Activated CD8-positive, alpha-beta T cell treated with anti-CD3 and anti-CD28 coated beads for 36 hours (primary cell): ENCODE results near the gene MRNIP. TPM values are rescaled to one million over a fixed set of nuclear protein-coding genes. Genes with fewer than 3 reads are reported as not detected.

ENCODE experiments used
- ATAC-seq: fragments of 200-7000 bp; cut with Tn5 transposase; one replicate; pipeline ENCODE4 v1.10.0; 2021; ENCODE audit warnings: mild to moderate bottlenecking, moderate library complexity
- CTCF ChIA-PET: fragments of 350-600 bp; sonication (Branson Sonifier 250); formaldehyde crosslinking; loops from one replicate; lab custom pipeline; 2021; ENCODE audit warnings: antibody characterized with exemption; lab: Charles Lee
- POLR2A ChIA-PET: fragments of 350-600 bp; sonication (Branson Sonifier 250); formaldehyde crosslinking; loops from one replicate; lab custom pipeline; 2021; ENCODE audit warnings: antibody characterized with exemption; lab: Charles Lee
- DNase-seq: peaks from one replicate; pipeline ENCODE4 v3.0.0-alpha.2; 2020
- H3K27ac Mint-ChIP-seq: one replicate; pipeline ENCODE4 v1.8.0; 2021; ENCODE audit warnings: mild to moderate bottlenecking, mixed read lengths
- H3K27me3 Mint-ChIP-seq: one replicate; pipeline ENCODE4 v1.8.0; 2021; ENCODE audit warnings: mixed read lengths
- H3K36me3 Mint-ChIP-seq: one replicate; pipeline ENCODE4 v1.8.0; 2021; ENCODE audit warnings: low read depth, mixed read lengths
- H3K4me1 Mint-ChIP-seq: one replicate; pipeline ENCODE4 v1.8.0; 2021; ENCODE audit warnings: low read depth, mixed read lengths
- H3K4me3 Mint-ChIP-seq: one replicate; pipeline ENCODE4 v1.8.0; 2021; ENCODE audit warnings: mild to moderate bottlenecking, moderate library complexity, mixed read lengths
- H3K9me3 Mint-ChIP-seq: one replicate; pipeline ENCODE4 v1.8.0; 2021; ENCODE audit warnings: mixed read lengths
- CTCF ChIP-seq: fragments of 200-600 bp; IDR thresholded peaks from one replicate; pipeline ENCODE4 v1.8.0; 2022; ENCODE audit warnings: antibody characterized with exemption, mild to moderate bottlenecking
- intact Hi-C: fragments of 100-400 bp; cut with micrococcal nuclease; formaldehyde crosslinking; loops from one replicate; pipeline ENCODE4 v1.10.0; 2022
- total RNA-seq, 2 experiments: library from RNA; stranded (reverse); gene quantifications; one replicate each; pipeline ENCODE4 v1.2.3, GENCODE V29; 2021

Gene MRNIP
- total RNA-seq, 2 experiments from 2014 or later: 19.8 to 21.5 TPM

GRCh38 chr5:179882338-179882737 is 23.7 kb upstream of the MRNIP start:
- TF ChIP-seq CTCF: no peak
- Mint-ChIP-seq H3K9me3 (peaks cover 16% of the 10 kb centered on the region), H3K4me1 (no peaks in the 10 kb centered on the region), H3K4me3 (no peak overlapping the region), H3K27me3 (no peaks in the 10 kb centered on the region), H3K27ac (no peak overlapping the region), H3K36me3 (peaks cover 49% of the 10 kb centered on the region)
- CTCF ChIA-PET: interaction anchor here (0.9 to 1.5 kb wide), 2 partner anchors 26 to 119 kb away, joined by 3 to 4 read pairs; no protein-coding TSS in a partner anchor
- ATAC-seq (no peak), DNase-seq (no peak)
- POLR2A ChIA-PET: interaction anchor here (0.6 kb wide), 1 partner anchor 21 kb away, joined by 3 read pairs; no protein-coding TSS in a partner anchor
- intact Hi-C loops: no loop called here

GRCh38 chr5:179880848-179881590 is 22.4 kb upstream of the MRNIP start:
- POLR2A ChIA-PET: interaction anchor here (0.6 kb wide), 2 partner anchors 17 to 165 kb away, joined by 3 read pairs; no protein-coding TSS in a partner anchor
- CTCF ChIA-PET: interaction anchor here (0.9 to 1.5 kb wide), 2 partner anchors 28 to 118 kb away, joined by 3 to 4 read pairs; no protein-coding TSS in a partner anchor
- DNase-seq: no peak

GRCh38 chr5:179880066-179880650 is 21.5 kb upstream of the MRNIP start:
- CTCF ChIA-PET: no interaction called here
- POLR2A ChIA-PET: interaction anchor here (0.9 kb wide), 1 partner anchor 9 kb away, joined by 3 read pairs; no protein-coding TSS in a partner anchor
- H3K27ac Mint-ChIP-seq: no peak overlapping the region
- H3K4me1 Mint-ChIP-seq: no peaks in the 10 kb centered on the region
- intact Hi-C loops: no loop called here
- H3K4me3 Mint-ChIP-seq: no peak overlapping the region
- peaks cover 14% of the 10 kb centered on the region for H3K9me3 Mint-ChIP-seq
- no peak for ATAC-seq
- no peak for TF ChIP-seq CTCF
- peaks cover 35% of the 10 kb centered on the region for H3K36me3 Mint-ChIP-seq
- DNase-seq: no peak
- H3K27me3 Mint-ChIP-seq: no peaks in the 10 kb centered on the region

More at GRCh38 chr5:179880848-179881590, 22.4 kb upstream of the MRNIP start:
- Mint-ChIP-seq H3K36me3 (peaks cover 38% of the 10 kb centered on the region), H3K27ac (no peak overlapping the region), H3K9me3 (peaks cover 16% of the 10 kb centered on the region), H3K4me3 (no peak overlapping the region), H3K27me3 (no peaks in the 10 kb centered on the region), H3K4me1 (no peaks in the 10 kb centered on the region)
- intact Hi-C loops: no loop called here
- TF ChIP-seq CTCF: no peak
- ATAC-seq: no peak

GRCh38 chr5:179879690-179880010 is 21.0 kb upstream of the MRNIP start:
- CTCF ChIA-PET: no interaction called here
- no peak overlapping the region for H3K27ac Mint-ChIP-seq

More at GRCh38 chr5:179879690-179880010, 21.0 kb upstream of the MRNIP start:
- intact Hi-C loops: no loop called here
- peaks cover 33% of the 10 kb centered on the region for H3K36me3 Mint-ChIP-seq
- H3K4me3 Mint-ChIP-seq: no peak overlapping the region
- ATAC-seq: no peak
- no peak for DNase-seq
- no peaks in the 10 kb centered on the region for H3K4me1 Mint-ChIP-seq
- no peaks in the 10 kb centered on the region for H3K27me3 Mint-ChIP-seq
- POLR2A ChIA-PET: interaction anchor here (0.9 kb wide), 1 partner anchor 8 kb away, joined by 3 read pairs; no protein-coding TSS in a partner anchor
- TF ChIP-seq CTCF: no peak
- peaks cover 10% of the 10 kb centered on the region for H3K9me3 Mint-ChIP-seq
